Stimulated activated naive CD4-positive, alpha-beta T cell (primary cell): ENCODE data around the gene RAB5A.
"Not testable (repeated sequence)": the region's sequence is repeated elsewhere in the genome, so short reads cannot be mapped to it uniquely, and the experiment has no call there.

Source experiments
- DNase-seq, 6 experiments: peaks; one replicate each; lab custom pipeline; 2025; lab: John Stamatoyannopoulos, UW

Gene RAB5A

DNA sequence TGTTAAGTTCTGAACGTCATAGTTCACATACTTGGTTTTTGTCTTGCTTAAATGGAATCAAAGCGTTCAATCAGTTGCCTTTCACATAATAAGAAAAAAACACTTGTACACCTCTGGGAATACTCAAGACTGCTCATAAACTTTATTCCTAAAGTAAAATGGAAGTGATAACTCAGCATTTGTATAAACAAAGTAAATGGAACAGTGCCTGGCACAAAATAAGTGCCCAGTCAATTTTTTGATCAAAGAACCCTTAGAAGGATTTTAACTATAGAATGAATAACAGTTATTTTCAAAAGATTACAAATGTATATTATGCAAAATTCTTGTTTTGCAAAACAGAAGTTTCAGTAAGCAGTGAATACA lies 1.3 kb downstream of the RAB5A start:
- DNase-seq: no peak

DNA sequence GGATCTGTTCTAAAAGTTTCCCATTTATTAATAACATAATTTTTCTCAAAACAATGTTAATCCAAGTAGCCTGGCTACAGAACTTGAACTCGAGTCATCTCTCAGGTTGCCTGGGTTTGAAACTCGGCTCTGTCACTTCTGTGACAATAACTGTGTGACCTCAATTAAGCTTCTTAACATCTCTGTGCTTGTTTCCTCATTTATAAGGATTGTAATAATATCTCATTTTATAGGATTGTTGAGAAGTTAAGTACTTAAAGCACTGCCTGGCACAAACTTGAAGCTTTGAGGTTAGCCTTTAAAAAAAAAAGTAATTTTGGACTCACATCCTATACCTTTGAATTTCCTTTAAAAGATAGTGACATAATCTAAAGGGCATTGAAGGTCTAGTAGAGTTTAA lies 3.4 kb downstream of the RAB5A start:
- DNase-seq: no peak

DNA sequence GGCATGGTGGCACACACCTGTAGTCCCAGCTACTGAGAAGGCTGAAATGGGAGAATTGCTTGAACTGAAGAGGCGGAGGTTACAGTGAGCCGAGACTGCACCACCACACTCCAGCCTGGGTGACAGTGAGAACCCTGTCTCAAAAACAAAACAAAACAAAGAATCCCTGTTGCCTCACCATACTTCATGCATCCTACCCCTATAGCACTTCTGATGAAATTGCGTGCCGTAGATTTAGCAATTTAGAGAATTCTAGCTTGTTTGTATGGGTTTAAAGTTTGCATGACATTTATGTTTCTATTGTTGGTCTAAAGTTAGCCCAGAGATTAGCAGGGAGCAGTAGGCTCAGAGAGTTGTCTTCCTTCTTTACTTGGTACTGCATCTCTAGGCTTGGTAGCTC lies 7.8 kb downstream of the RAB5A start:
- DNase-seq: no peak

DNA sequence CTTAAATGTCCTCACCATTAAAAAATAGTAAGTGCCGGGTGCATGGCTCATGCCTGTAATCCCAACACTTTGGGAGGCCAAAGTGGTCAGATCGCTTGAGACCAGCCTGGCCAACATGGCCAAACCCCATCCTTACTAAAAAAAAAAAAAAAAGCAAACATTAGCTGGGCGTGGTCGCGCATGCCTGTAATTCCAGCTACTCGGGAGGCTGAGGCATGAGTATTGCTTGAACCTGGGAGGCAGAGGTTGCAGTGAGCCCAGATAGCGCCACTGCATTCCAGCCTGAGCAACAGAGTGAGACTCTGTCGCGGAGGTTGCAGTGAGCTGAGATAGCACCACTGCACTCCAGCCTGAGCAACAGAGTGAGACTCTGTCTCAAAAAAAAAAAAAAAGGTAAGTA lies 10.5 kb downstream of the RAB5A start:
- not testable (repeated sequence) for DNase-seq

DNA sequence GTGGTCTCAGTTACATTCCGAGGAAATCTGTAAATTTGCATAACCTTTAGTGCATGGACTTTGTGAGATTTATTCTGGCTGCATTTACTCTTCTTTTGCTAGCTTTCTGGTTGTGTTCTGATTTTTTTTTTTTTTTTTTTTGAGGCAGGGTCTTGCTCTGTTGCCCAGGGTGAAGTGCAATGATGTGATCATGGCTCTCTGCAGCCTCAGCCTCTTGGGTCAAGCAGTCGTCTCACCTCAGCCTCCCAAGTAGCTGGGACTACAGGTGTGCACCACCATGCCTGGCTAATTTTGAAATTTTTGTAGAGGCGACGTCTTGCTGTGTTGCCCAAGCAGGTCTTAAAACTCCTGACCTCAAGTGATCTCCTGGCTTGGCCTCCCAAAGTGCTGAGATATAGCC lies 12.6 kb downstream of the RAB5A start:
- no peak for DNase-seq

DNA sequence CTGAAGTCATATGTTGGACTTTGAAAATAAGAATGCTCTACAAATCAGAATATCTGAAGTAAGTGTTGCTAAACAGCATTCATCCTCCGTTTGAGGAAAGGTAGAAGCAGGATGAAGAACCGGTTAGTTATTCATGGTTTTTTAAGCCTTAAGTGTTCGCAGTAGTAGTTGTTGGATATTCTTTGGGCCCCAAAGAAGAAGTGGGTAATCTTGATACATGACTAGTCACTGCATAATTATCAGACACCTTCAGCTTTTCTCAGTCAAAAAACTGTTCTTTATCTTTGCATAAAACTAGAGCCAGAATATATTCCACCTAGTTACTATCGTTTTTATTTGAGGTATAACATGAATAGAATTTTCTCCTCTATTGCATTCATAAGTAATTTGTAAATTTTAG lies 13.8 kb downstream of the RAB5A start:
- DNase-seq: no peak

DNA sequence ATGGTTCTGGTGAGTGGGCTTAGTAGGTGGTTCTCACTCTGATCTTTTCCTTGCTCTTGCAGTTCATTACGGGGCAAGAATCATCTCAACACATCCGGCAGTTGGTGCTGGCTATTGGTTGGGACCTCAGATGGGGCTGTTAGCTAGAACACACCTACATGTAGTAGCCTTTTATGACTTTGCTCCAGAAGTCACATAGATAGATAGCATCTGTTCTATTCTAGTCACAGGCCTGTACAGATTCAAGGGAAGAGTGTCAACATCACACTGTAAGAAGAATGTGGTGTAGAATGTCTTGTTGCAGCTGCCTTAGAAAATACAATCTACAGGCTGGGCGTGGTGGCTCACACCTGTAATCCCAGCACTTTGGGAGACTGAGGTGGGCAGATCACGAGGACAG lies 15.1 kb downstream of the RAB5A start:
- no peak for DNase-seq

DNA sequence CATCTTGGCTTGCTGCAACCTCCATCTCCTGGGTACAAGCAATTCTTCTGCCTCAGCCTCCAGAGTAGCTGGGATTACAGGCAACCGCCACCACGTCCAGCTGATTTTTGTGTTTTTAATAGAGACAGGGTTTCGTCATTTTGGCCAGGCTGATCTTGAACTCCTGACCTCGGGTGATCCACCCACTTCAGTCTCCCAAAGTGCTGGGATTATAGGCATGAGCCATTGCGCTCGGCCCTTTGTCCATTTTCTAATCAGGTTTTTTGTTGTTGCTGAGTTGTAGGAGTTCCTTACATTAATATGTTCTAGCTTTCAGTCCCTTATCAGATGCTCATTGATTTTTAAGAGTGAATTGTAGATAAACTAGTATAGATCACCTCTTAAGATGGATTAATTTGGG lies 20.3 kb downstream of the RAB5A start:
- DNase-seq: no peak

DNA sequence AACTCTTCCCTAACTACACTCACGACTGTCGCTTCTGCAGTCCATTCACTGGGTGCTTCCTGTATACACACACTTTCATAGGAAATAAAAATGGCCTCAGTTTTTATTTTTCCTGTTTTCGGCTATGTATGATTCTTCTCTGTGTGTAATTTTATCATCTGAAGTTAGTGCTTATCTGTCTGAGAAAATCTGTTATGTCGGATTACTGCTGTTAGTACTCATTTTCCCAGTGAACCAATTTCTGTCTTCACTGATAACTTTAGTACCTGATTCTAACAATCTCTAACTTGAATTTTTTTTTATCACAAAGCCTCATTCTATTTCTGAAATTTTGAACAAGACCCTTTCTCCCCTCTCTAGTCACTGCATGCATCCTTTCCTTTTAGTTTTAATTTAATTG lies 20.9 kb downstream of the RAB5A start:
- no peak for DNase-seq

DNA sequence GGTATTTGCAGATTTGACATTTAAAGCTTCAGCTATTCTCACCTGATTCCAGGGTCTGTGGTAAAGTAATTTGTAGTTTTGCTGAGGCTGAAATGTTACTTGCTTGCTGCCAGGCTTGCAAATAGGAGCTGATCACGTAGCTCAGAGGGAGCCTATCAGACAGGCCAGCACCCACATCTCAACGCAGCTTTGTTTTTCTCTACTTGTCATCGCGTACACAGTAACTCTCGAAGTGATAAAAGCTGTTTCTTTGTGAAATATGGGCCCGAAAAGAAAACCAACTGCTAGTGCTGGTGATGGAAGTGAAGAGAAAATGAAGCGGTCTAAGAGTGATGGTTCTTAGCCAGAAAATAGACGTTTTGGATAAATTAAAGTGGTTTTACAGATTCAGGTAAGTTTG lies 23.4 kb downstream of the RAB5A start:
- DNase-seq: no peak

DNA sequence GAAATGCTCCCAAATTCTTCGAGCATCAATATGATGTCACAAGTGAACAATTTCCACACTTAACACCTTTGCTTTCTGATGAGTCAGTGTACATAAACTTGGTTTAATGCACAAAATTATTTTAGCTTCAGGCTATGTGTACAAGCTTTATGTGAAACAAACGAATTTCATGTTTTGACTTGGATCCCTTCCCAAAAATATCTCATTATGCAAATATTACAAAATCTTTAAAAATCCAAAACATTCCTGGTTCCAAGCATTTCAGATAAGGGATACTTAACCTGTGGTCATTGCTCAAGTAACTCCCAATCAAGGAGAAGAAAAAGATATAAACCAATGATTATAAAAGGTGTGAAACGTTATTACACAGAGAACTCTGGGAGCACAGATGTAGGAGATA lies 25.2 kb downstream of the RAB5A start:
- DNase-seq: no peak

DNA sequence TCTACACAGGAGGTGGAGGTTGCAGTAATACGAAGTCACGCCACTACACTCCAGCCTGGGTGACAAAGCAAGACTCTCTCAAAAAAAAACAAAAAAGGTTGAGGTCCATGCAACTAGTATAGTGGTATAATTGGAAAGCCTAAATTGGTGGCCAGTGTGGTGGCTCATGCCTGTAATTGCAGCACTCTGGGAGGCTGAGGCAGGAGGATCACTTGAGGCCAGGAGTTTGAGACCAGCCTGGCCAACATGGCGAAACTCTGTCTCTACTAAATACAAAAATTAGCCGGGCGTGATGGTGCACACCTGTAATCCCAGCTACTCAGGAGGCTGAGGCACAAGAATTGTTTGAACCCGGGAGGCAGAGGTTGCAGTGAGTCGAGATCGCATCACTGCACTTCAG lies 42.0 kb downstream of the RAB5A start:
- not testable (repeated sequence) for DNase-seq

DNA sequence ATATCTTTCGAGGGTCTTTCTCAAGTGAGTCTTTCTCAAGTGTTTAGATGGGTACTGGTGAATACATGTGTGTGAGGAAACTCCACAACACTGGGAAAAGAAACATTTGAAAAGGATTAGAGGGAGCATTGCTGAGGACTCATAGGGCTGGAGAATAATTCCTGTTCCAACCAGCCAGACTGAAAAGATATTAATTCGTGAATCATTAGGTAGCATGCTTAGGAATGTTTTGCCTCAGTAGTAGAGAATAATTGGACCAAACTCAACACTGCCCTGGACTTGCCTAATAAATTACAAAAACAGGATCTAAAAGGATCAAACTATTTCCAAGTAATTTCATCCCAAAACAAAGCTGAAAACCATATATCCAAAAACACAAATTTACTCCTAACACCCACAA lies 47.9 kb downstream of the RAB5A start:
- DNase-seq: no peak

DNA sequence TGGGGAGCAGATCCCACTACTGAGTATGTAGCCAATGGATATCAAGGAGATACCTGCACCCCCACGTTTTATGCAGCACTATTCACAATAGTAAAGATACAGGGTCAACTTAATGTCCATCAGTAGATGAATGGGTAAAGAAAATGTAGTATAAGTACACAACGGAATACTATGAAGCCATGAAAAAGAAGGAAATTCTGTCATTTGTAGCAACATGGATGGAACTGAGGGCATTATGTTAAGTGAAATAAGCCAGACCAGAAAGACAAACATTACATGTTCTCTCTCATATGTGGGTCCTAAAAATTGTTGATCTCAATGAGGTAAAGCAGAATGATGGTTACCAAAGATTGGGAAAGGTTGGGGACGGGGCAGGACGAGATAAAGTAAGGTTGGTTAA lies 50.6 kb downstream of the RAB5A start:
- DNase-seq: no peak

DNA sequence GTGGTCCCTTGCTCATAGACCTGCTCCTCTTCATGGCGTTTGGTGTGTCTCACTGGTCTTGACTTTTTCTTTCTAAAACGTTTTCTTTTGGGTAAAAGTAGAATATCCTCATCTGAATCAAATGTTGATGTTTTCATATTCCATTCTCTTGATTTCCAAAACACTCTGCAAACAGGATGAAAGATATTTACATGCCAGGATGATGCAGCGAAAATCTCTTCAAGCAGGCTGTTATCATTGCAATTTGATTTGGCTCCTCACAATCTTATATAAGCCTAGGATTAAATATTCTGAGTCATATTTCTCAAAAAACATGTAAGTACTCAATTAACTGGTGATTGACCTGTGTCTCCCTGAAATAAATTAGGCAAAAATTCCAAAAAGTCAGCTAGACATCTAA lies 55.0 kb downstream of the RAB5A start:
- no peak for DNase-seq

DNA sequence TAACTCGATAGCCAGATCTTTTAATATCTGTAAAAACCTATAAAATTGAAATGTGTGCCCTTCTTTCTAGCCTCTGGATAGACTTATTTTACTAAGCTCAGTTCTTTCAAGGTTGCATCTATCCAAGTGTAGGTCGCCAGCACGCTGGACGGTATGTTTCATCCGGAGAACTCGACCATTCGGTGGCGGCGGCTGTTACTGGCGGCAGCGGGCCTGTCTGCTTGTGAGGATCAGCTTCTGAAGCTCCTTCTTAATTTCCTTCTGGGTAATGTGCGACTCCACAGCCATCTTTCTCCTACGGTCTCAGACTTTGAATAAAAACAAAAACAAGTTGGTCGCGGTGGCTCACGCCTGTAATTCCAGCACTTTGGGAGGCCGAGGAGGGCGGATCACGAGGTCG lies 61.1 kb downstream of the RAB5A start:
- DNase-seq: no peak

DNA sequence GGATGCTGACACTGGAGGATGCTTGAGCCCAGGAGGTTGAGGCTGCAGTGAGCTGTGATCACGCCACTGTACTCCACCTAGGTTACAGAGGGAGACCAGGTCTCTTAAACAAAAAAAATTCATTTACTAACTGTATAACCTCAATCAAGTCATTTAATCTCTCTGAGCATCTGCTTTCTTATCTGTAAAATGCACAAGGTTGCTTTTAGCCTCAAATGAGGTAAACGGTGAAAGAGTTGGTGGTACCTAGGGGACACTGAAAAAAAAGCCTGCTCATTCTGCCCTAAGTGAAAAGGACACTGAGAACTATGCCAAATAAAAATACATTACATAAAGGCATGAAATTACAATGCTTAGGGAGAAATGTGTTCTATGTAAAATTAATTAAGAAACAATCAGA lies 61.7 kb downstream of the RAB5A start:
- DNase-seq: no peak

DNA sequence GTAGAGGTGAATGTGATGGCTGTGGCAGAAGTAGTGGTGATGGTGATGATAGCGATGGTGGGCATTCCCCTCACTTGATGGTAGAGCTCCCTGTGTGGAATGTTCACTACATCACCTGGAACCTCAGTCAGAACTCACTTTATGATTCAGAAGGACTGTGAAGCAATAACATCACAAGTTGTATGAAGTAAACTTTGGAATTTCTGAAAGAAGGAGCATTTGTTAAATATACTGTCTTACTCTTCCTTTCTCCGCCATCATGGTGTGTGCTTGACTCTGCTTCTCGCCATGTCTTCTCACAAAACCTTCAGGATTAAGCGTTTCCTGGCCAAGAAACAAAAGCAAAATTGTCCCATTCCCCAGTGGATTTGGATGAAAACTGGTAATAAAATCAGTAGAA lies 65.3 kb downstream of the RAB5A start, which contains the start of gene PP2D1:
Gene PP2D1 (minus strand): TSS at position 101 of the 400 bp plus-strand sequence. CDS start 192 bp downstream, outside the sequence.
- DNase-seq: no peak

DNA sequence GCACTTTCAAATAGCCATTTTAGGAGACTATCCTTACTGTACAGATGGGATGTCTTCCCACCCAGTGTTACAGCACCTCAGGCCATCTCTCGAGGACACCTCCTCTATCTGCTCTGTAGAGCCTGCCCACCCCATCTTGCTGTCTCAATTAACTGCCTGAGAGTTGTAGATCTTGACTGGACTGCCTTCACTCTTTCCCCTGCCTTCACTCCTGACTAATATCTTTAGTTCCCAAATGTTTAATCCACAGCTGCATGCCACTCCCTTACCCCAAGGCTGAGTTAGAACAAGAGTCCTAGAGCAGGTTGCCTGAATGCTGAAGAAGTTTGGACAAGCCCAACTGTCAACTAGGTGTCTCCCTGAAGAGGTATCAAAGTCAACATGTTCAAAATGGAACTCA lies 66.5 kb downstream of the RAB5A start:
- no peak for DNase-seq

DNA sequence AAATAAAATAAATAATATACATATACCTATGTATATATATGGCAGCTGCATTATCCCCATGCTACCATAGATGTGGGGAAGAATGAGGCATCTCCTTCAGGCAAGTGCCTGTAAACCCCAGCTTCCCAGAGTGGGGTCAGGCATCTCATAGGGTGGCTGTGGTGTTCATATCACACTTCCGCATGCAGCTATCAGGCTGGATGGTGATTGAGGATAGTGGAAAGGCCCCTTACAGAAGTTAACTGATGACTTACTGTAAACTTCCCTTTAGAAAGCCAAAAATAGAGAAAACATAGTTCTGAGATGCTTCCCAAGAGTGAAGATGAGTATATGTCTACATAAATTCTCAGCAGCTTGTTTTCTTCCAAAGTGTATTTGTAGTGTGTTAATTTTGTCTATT lies 68.6 kb downstream of the RAB5A start:
- DNase-seq: no peak

DNA sequence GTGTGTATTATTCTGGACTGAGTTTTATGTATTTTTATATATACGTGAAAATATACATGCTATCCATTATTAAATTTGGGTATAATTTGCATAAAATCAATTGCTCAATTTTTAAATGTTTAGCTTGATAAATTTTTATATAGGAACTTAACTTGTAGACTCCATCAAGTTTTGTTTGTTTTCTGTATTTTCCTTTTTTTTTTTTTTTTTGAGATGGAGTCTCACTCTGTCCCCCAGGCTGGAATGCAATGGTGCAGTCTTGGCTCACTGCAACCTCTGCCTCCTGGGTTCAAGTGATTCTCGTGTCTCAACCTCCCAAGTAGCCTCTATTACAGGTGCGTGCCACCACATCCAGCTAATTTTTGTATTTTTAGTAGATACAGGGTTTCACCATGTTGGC lies 69.2 kb downstream of the RAB5A start:
- not testable (repeated sequence) for DNase-seq

DNA sequence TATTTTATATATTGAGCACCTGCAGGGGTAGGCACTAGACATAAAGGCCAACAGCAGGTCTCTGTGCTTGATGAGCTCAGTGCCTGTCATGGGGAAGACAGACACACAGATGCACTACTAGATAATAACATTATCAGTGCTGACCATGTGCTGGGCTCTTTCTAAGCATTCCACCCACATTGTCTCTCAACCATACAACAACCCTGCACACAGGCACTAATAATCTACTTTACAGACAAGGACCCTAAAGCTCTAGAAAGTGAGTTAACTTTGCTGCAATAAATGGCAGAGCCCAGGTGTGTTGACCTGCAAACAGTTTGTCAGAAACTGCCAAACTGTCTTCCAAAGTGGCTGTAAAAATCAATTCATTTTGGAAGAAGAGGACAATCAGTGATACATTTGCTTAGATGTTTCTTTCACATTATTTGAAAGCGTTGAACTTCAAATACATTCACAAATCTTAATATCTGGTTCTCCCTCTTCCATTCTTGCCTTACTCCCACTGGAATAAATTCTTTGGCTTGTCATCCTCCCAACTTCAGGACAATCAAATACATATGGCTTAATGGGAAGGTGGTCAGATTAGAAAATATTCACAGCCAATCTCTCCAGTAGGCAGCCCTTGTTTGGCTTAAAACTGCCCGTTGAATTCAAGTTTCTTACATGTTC lies 76.2 kb downstream of the RAB5A start:
- DNase-seq: no peak

DNA sequence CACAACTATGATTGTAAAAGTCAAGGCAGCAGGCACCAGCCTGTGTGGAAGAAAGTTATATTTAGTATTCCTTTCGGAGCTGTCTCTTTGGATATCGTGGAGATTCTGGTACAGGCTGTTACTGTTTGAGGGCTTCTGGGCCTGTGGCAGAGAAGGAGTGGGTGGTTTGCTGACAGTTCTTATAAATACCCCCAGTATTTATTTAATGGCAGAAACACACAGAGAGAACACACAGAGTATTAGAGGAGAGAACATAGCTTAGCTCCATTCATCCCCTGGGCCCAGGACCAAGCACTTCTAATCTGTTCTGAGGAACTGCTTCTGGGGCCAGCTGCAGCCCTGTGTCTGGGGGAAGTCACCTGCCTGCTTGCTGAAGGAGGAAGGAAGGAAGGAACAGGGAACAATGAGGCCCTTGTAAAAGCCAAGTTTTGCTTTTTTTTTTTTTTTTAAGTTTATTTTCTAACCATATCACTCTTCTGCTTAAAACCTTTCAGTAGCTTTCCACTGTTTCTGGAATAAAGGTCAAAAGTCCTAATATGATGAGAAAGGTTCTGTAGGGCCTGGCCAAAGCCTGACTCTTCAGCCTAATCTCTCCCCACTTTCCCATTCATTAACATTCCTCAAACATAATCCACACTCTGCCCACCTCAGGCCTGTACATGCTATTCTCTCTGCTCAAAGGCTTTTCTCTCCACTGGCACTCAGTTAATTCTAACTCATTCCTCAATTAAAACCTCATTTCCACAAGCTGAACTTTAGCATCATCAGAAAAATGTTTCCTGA lies 76.9 kb downstream of the RAB5A start:
- no peak for DNase-seq

DNA sequence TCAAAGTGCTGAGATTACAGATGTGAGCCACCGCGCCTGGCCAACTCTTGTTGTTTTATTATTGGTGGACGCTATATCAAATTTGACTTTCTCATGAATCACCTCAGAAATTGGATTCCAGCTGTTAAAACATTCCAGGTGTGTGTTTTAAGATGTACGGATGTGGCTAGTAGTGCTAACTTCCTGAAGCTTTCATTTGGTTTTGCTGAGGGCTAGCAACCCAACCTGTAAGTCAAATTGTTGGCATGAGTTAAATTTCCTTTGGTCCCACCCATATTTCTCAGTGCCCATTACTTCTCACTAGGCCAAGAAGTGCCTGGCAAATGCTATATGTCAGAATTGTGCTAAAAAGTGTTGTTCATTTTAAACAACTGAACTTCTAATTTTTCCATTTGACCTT lies 80.2 kb downstream of the RAB5A start:
- no peak for DNase-seq
